Activated CD4-positive, alpha-beta memory T cell treated with anti-CD3 and anti-CD28 coated beads for 36 hours (primary cell): Measurements from ENCODE around the gene HCK. TPM values are rescaled to one million over a fixed set of nuclear protein-coding genes. Genes with fewer than 3 reads are reported as not detected.

ENCODE experiments used
- CTCF ChIA-PET: fragments of 350-600 bp; sonication (Branson Sonifier 250); formaldehyde crosslinking; loops from one replicate; lab custom pipeline; 2021; ENCODE audit warnings: antibody characterized with exemption, inconsistent platforms; lab: Charles Lee
- POLR2A ChIA-PET: fragments of 350-600 bp; sonication (Branson Sonifier 250); formaldehyde crosslinking; loops from one replicate; lab custom pipeline; 2021; ENCODE audit warnings: antibody characterized with exemption; lab: Charles Lee
- DNase-seq: peaks from one replicate; pipeline ENCODE4 v3.0.0-alpha.2; 2020
- H3K27ac Mint-ChIP-seq: one replicate; pipeline ENCODE4 v1.8.0; 2021; ENCODE audit warnings: mixed read lengths
- H3K27me3 Mint-ChIP-seq: one replicate; pipeline ENCODE4 v1.8.0; 2021; ENCODE audit warnings: mixed read lengths
- H3K36me3 Mint-ChIP-seq: one replicate; pipeline ENCODE4 v1.8.0; 2021; ENCODE audit warnings: mixed read lengths
- H3K4me1 Mint-ChIP-seq: one replicate; pipeline ENCODE4 v1.8.0; 2021; ENCODE audit warnings: low read depth, mixed read lengths
- H3K4me3 Mint-ChIP-seq: one replicate; pipeline ENCODE4 v1.8.0; 2021; ENCODE audit warnings: mild to moderate bottlenecking, mixed read lengths
- H3K9me3 Mint-ChIP-seq: one replicate; pipeline ENCODE4 v1.8.0; 2021; ENCODE audit warnings: mixed read lengths
- intact Hi-C: fragments of 100-400 bp; cut with micrococcal nuclease; formaldehyde crosslinking; loops from one replicate; pipeline ENCODE4 v1.15.1; 2023
- total RNA-seq, 2 experiments: library from RNA; stranded (reverse); gene quantifications; one replicate each; pipeline ENCODE4 v1.2.3, GENCODE V29; 2021

HCK gene
- total RNA-seq = not detected

GRCh38 chr20:32052090-32052777 is at the start of gene HCK:
Gene HCK, plus strand, starts transcription at chr20:32052242.
- POLR2A ChIA-PET = no interaction called here

GRCh38 chr20:32003325-32003724 is 48.7 kb upstream of the HCK start:
- intact Hi-C loops = no loop called here
- DNase-seq = no peak
- Mint-ChIP-seq H3K36me3 (no peaks in the 10 kb centered on the region), H3K4me1 (no peaks in the 10 kb centered on the region), H3K27me3 (peaks cover 2% of the 10 kb centered on the region), H3K27ac (no peak overlapping the region), H3K9me3 (no peaks in the 10 kb centered on the region), H3K4me3 (no peak overlapping the region)
- CTCF ChIA-PET = no interaction called here
- POLR2A ChIA-PET = no interaction called here

More at GRCh38 chr20:32052090-32052777, at the start of gene HCK:
- no peak within 1 kb of the TSS for H3K27ac Mint-ChIP-seq
- no peaks in the 10 kb centered on the region for H3K9me3 Mint-ChIP-seq
- peak within 1 kb of the TSS; percentile 42 for H3K4me3 Mint-ChIP-seq
- H3K4me1 Mint-ChIP-seq = peaks cover 15% of the 10 kb centered on the region
- CTCF ChIA-PET = interaction anchor here (1.0 to 1.4 kb wide), 2 partner anchors 22 to 205 kb away, joined by 3 read pairs; no protein-coding TSS in a partner anchor
- no peaks in the 10 kb centered on the region for H3K36me3 Mint-ChIP-seq
- intact Hi-C loops = no loop called here
- H3K27me3 Mint-ChIP-seq = peaks cover 59% of the 10 kb centered on the region
- DNase-seq = no peak

- H3K27me3 Mint-ChIP-seq = peaks cover 3% of the 10 kb centered on the region
- no peak overlapping the region for H3K4me3 Mint-ChIP-seq
- ChIA-PET POLR2A (no interaction called here), CTCF (interaction anchor here (0.7 kb wide), 1 partner anchor 26 kb away, joined by 3 read pairs; no protein-coding TSS in a partner anchor)
- DNase-seq = no peak
- no peaks in the 10 kb centered on the region for H3K9me3 Mint-ChIP-seq
- intact Hi-C loops = no loop called here
- no peaks in the 10 kb centered on the region for H3K4me1 Mint-ChIP-seq
- no peak overlapping the region for H3K27ac Mint-ChIP-seq
- no peaks in the 10 kb centered on the region for H3K36me3 Mint-ChIP-seq
These were observed 47.1 kb upstream of the HCK start for GRCh38 chr20:32004963-32005362.

- POLR2A ChIA-PET = no interaction called here
- Mint-ChIP-seq H3K27me3 (peaks cover 3% of the 10 kb centered on the region), H3K4me1 (no peaks in the 10 kb centered on the region), H3K9me3 (no peaks in the 10 kb centered on the region), H3K36me3 (no peaks in the 10 kb centered on the region), H3K4me3 (no peak overlapping the region), H3K27ac (no peak overlapping the region)
- CTCF ChIA-PET = no interaction called here
- intact Hi-C loops = no loop called here
- DNase-seq = no peak
These were observed 46.0 kb upstream of the HCK start for GRCh38 chr20:32006053-32006452.

GRCh38 chr20:32006841-32007786 is 44.9 kb upstream of the HCK start:
- no peaks in the 10 kb centered on the region for H3K9me3 Mint-ChIP-seq
- intact Hi-C loops = no loop called here
- DNase-seq = no peak
- no peak overlapping the region for H3K4me3 Mint-ChIP-seq
- H3K27ac Mint-ChIP-seq = no peak overlapping the region
- ChIA-PET POLR2A (no interaction called here), CTCF (interaction anchor here (1.6 to 2.1 kb wide), 2 partner anchors 25 to 154 kb away, joined by 4 to 6 read pairs; no protein-coding TSS in a partner anchor)
- peaks cover 5% of the 10 kb centered on the region for H3K27me3 Mint-ChIP-seq
- no peaks in the 10 kb centered on the region for H3K36me3 Mint-ChIP-seq
- H3K4me1 Mint-ChIP-seq = no peaks in the 10 kb centered on the region

- peaks cover 8% of the 10 kb centered on the region for H3K27me3 Mint-ChIP-seq
- DNase-seq = no peak
- intact Hi-C loops = no loop called here
- H3K27ac Mint-ChIP-seq = no peak overlapping the region
- no peaks in the 10 kb centered on the region for H3K36me3 Mint-ChIP-seq
- ChIA-PET CTCF (interaction anchor here (1.6 to 2.1 kb wide), 2 partner anchors 24 to 155 kb away, joined by 4 to 6 read pairs; no protein-coding TSS in a partner anchor), POLR2A (no interaction called here)
- no peaks in the 10 kb centered on the region for H3K9me3 Mint-ChIP-seq
- no peaks in the 10 kb centered on the region for H3K4me1 Mint-ChIP-seq
- no peak overlapping the region for H3K4me3 Mint-ChIP-seq
These were observed 44.0 kb upstream of the HCK start for GRCh38 chr20:32007787-32008616.

GRCh38 chr20:32009564-32009963 is 42.5 kb upstream of the HCK start:
- H3K9me3 Mint-ChIP-seq = no peaks in the 10 kb centered on the region
- intact Hi-C loops = no loop called here
- no peak overlapping the region for H3K4me3 Mint-ChIP-seq
- CTCF ChIA-PET = no interaction called here
- H3K4me1 Mint-ChIP-seq = no peaks in the 10 kb centered on the region
- no peaks in the 10 kb centered on the region for H3K36me3 Mint-ChIP-seq
- no peak for DNase-seq
- POLR2A ChIA-PET = no interaction called here
- no peak overlapping the region for H3K27ac Mint-ChIP-seq
- H3K27me3 Mint-ChIP-seq = peaks cover 8% of the 10 kb centered on the region

GRCh38 chr20:32010101-32010500 is 41.9 kb upstream of the HCK start, which contains the start of gene CCM2L:
Gene CCM2L, plus strand, starts transcription at chr20:32010438. Its CDS starts 17 bp downstream, at chr20:32010455.
- DNase-seq = no peak
- intact Hi-C loops = no loop called here
- H3K36me3 Mint-ChIP-seq = no peaks in the 10 kb centered on the region
- no peak within 1 kb of the TSS for H3K27ac Mint-ChIP-seq
- CTCF ChIA-PET = no interaction called here
- H3K4me1 Mint-ChIP-seq = no peaks in the 10 kb centered on the region
- no peaks in the 10 kb centered on the region for H3K9me3 Mint-ChIP-seq
- POLR2A ChIA-PET = no interaction called here
- H3K4me3 Mint-ChIP-seq = no peak within 1 kb of the TSS
- H3K27me3 Mint-ChIP-seq = peaks cover 8% of the 10 kb centered on the region

- H3K36me3 Mint-ChIP-seq = no peaks in the 10 kb centered on the region
- CTCF ChIA-PET = no interaction called here
- POLR2A ChIA-PET = no interaction called here
- H3K27me3 Mint-ChIP-seq = peaks cover 11% of the 10 kb centered on the region
- no peak overlapping the region for H3K4me3 Mint-ChIP-seq
- intact Hi-C loops = no loop called here
- H3K27ac Mint-ChIP-seq = no peak overlapping the region
- H3K9me3 Mint-ChIP-seq = no peaks in the 10 kb centered on the region
- no peaks in the 10 kb centered on the region for H3K4me1 Mint-ChIP-seq
- DNase-seq = no peak
These were observed 41.4 kb upstream of the HCK start for GRCh38 chr20:32010666-32011065.

- no peak for DNase-seq
- intact Hi-C loops = no loop called here
- H3K27ac Mint-ChIP-seq = no peak overlapping the region
- H3K36me3 Mint-ChIP-seq = no peaks in the 10 kb centered on the region
- peaks cover 15% of the 10 kb centered on the region for H3K27me3 Mint-ChIP-seq
- H3K4me3 Mint-ChIP-seq = no peak overlapping the region
- POLR2A ChIA-PET = no interaction called here
- no peaks in the 10 kb centered on the region for H3K9me3 Mint-ChIP-seq
- H3K4me1 Mint-ChIP-seq = no peaks in the 10 kb centered on the region
- CTCF ChIA-PET = interaction anchor here (0.7 to 3.0 kb wide), 3 partner anchors 17 to 22 kb away, joined by 3 to 20 read pairs (median 5); no protein-coding TSS in a partner anchor
These were observed 39.8 kb upstream of the HCK start for GRCh38 chr20:32012159-32012688.

- no peak for DNase-seq
- H3K4me3 Mint-ChIP-seq = no peak overlapping the region
- peaks cover 22% of the 10 kb centered on the region for H3K27me3 Mint-ChIP-seq
- H3K9me3 Mint-ChIP-seq = no peaks in the 10 kb centered on the region
- no peak overlapping the region for H3K27ac Mint-ChIP-seq
- ChIA-PET POLR2A (no interaction called here), CTCF (interaction anchor here (0.6 to 3.0 kb wide), 4 partner anchors 9 to 18 kb away, joined by 3 to 20 read pairs (median 4); no protein-coding TSS in a partner anchor)
- peaks cover 7% of the 10 kb centered on the region for H3K4me1 Mint-ChIP-seq
- H3K36me3 Mint-ChIP-seq = no peaks in the 10 kb centered on the region
- intact Hi-C loops = no loop called here
These were observed 38.7 kb upstream of the HCK start for GRCh38 chr20:32013326-32013725.
